Activated CD4-positive, alpha-beta T cell treated with anti-CD3 and anti-CD28 coated beads for 24 hours (primary cell): ENCODE data around the gene POLL.

ENCODE experiments used
- DNase-seq, 2 donors: peaks; one replicate each; pipeline ENCODE4 v3.0.0-alpha.2; 2020; ENCODE audit warnings: low read depth in 2 of 2

Gene POLL

DNA sequence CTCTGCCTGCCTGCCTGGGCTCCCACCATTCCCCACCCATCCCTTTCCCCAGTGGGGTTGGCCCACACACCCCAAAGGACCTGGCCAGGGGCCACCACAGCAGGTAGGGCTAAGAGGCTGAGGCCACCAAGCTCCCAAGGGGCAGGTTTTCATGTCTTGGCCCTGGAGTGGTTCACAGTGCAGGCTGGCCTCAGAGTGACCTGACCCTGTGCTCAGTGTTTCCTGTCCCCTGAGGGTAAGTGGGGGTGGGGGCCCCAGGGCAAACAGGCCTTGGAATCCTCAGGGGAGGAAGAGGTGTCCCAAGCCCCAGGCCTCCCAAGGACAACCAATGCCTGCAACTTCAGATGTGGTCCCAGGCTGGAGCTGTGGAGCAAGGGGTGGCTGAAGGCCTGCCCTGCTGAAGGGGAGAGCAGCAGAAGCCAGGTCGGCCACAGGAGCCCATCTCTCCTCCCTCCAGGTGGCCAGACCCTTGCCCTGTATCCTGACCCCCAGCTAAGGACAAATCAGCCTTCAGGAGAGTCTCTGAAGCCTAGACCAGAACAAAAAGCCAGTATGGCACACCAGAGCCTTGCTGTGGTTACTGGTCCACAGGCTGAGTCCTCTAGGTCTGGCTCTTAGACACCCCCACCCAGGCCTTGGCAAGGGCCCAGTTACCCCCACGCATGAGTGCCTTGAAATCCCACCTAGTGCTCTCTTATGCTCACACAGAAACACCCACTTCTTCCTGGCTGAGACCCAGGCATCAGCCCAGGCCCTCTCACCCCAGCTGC, 27.6 kb downstream of the POLL start:
- DNase-seq, result no peak

DNA sequence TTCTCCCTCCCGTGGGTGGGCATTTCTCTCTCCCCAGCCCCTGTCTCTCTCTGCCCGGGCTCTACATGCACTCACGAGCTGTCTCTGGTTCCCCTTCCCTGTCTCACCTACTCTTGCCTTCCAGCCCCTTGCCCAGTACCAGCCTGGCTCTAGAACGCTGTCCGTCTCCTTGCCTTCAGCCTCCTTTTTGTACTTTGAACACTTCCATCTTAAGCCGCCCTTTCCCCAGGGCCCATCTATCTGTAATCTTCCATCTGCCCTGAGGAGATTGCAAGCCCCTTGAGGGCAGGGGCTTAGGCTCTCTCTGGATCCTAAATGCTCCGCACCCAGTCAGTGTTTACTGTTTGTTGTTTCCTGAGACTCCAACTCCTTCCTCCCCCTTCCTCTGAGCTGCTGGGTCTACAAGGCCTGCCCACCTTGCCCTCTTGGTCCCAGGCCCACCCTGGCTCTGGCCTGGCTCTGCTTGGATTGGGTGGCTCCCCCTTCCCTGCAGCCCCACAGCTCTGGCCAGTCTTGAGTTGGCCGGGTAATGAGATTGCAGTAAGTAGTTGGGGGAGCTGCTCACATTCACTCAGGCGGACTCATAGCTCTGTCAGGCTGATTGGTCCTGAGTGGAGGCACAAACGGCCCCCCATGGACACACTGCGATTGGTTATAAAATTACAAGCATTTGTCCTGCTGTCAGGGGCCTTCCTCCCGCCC, 28.3 kb downstream of the POLL start:
- no peak for DNase-seq

DNA sequence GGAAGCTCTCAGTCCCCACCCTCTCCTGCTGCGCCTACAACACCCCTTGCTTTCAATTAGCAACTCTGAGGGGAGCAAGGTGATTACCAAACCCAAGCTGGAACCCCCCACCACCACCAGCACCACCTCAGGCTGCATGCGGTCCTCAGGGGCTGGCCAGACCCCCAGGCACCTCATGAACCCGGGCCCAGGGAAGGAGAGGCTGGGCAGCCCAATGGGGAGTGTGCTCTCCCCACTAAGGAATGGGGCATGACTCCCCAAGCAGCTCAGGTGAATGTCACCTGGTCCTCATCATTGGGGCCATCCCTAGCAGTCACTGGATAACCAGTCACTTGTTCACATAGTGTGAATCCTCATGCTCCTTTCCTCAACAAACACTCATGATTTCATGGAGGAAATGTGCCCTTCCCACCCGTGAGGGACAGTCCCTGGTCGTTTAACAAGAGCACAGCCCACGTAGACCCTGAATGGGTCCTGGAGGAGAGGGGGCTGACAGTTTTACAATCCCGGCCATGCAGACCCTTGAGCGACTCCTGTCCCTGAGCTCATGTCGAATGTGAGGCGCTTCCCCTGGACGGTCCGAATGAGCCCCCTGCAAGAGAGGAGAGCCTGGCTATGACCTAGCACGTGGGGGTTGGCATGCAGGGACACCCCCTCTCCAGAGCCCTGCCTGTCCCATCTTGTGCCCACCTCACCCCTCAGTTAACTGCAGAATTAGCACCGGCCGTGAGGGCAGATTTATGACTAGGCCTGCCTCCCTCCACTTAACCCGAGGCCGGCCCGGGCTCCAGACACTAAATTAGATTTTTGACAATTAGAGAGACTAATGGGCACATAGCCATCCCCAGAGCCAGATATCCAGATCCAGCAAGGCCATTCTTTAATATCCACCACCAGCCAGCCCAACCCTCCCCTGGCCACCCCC, 29.1 kb downstream of the POLL start:
- DNase-seq, result no peak

DNA sequence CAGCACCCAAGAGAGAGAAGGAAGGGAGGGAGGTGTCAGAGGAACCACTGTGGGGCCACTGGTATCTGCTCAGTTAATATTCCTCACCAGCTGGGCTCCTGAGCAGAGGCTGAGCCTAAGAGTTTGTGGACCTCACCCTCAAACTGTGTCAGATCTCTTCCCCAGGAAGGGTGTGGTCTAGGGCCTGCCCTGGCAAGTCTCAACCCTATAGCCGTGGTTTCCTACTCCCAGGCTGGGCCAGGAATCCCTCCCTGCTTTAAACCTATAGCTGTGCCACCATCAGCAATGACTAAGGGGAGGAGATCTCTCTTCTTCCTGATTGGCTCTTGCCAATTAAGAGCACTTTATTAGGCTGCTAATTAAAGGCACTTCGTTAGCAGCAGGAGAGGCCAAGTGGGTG, 29.9 kb downstream of the POLL start:
- no peak for DNase-seq

DNA sequence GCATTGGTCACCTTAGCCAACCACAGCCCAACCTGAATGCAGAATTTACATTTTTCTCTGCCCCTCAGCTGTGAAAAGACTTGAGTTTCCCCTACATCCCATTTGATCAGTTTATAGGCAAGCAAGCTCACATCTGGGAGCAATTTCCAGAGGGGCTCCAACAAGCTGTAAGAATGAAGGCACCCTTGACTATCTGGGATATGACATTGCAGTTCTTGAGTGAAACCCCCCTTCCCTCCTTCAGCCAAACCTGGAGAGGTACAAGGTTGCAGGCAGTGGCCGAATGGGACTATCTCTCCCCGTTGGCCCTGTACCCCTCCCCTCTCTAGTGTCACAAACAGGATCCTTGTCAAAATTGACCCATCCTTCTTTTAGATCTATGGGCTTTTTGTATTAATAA, 30.5 kb downstream of the POLL start:
- DNase-seq, result no peak

DNA sequence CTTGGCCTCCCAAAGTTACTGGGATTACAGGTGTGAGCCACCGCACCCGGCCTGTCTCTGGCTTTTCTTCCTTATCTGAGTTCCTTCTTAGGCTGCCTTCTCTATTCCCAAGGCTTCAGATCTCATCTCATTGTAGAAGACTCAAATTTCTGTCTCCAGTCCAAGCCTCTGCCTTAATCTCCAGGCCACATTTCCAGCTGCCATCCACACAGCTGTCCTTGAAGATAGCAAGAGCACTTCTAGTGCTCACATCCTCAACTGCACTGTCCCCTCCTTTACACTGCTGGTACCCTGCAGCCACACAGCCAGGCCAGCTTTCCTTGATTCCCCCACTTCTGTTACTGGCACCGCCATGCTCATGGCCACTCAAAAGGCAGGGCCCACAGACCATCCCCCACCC, 35.6 kb downstream of the POLL start:
- no peak for DNase-seq

DNA sequence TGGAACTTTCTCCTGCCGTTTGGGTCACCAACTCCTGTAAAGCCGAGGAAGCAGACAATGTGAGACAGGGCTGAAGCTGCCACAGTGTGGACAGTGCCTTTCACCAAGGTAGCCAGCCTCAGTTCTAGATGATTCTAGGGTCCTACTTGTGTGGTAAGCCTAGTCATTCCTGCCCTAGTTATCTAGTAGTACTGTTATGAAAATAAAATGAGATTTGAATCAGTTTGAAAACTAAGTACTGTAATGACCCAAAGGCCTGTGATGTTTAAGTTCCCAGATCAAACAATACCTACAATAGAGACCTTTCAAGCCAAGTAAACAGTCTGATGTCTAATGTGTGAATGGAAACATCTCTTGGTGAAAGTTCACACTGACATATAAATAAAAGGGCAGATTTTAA, 37.1 kb downstream of the POLL start:
- DNase-seq, result no peak

DNA sequence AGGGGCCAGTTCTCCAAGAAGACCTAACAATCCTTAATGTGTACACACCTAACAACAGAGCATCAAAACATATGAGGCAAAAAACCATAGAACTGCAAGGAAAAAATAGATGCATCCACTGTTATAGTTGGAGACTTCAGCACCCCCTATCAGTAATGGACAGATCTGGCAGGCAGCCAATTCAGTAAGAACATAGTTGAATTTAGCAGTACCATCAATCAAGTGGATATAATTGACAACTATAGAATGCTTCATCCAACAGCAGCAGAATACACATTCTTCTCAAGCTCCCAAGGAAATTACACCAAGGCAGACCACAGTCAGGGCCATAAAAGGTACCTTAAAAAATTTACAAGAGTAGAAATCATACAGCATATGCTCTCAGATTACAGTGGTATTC, 42.2 kb downstream of the POLL start:
- DNase-seq, result no peak

DNA sequence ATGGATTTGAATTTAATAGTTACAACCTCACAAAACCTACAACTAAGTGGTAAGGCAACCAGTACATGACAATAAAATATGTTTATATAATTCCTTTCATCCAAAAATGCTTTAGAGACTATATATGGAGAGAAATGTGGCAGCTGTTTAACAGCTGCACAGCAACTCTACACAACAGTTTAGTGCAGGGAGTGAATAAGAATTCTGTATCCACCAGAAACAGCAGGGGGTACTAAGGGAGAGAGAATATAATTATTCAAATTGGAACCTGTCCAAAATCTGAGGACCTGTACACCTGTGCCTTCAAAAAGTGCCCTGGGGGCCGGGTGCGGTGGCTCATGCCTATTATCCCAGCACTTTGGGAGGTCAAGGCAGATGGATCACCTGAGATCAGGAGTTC, 49.6 kb downstream of the POLL start:
- no peak for DNase-seq

DNA sequence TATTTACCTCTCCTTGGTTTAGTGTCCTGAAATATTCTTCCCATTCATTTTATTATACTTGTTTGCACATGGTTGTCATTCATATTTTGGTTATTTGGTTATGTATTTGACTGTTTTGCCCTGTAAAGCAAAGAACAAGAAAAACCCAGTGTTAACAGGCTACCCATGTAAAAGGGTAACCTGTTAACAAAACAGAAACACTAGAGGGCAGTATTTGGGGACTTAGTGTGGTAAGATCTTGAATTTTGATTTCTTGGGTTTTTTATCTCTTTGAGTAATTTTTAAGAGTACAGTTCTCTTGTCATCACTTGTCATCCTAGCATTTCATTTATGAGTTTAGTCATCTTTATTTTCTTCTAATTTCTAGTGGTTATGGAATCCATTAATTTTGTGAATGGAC, 51.3 kb downstream of the POLL start:
- DNase-seq, result no peak

DNA sequence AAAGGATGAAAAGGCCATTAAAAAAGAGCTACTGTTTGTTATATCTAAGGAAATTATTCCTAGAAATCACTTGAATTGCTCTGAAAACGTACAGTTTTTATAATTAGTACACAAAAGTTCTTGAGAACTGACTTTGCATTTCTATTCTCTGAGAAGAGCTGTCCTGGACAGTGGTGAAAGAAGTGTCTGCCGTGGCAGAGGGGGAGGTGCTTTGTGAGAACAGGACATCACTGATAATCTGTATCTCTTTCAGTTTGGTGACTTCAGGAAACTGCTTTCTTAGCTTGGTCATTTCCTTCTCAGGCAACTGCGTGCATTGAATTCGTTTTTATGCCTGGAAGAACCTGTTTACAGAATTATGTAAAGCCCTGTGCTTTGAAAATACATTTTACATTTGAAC, 52.1 kb downstream of the POLL start:
- no peak for DNase-seq

DNA sequence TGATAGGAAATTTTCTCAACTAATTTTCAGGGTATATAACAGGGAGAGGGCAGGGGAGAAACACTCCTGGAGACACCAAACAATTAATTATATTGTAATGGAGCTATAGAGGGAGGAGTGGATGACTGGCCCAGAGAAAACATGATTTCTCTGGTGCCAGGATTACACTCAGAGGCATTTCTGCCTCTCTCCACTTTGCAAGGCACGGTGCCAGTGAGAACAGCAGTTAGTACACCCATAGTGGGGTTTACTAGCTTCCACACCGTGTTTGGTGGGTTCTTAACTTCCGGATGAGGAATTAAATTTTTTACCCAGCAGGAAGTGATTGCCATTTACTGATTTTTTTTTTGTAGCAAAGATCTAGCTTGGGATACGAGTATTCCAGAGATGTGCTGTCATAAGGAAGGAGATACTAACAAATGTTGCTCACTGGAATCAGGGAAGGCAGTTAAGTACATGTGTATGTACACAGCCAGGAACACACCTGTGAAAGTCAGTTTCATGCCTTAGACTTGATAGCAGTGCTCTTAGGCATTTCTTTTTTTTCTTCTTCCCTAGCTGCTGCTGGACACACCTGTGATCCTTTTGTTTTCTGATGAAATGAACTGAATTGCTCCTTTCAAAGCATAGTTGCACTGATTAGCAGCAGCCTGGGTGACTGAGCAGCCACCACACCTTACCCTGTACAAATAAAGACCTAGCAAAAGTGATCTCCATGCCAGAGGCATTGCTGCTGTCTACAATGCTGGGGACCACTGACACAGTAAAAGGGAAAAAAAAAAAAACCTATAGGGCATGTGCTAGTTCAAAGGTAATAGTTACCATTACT, 58.1 kb downstream of the POLL start:
- DNase-seq, result no peak

DNA sequence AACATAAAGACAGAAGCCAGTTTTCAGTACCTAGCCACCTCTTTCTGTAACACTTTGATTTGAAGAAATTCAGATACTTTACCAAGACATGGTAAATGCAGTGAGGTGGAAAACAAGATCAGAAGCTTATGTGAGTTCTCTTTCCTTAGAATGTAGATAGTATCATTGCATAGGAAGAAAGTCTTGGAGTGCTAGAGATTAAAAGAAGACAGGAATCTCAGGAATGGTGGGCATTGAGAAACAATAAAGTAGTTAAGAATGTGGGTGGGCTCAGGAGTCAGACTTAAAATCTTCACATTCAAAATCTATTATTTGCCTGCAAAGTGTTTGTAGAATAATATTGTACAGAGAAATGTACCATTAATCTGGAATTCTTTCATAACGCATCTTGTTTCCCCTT, 58.9 kb downstream of the POLL start:
- DNase-seq, result no peak
